Stomach (tissue), 9 donors: ENCODE measurements around the gene WWP2. TPM values are rescaled to one million over a fixed set of nuclear protein-coding genes. Genes with fewer than 3 reads are reported as not detected.

Experiments
- DNase-seq, 2 donors: peaks; one replicate each; pipeline versions ENCODE4 v3.0.0 to v3.0.0-alpha.2; 2013 to 2019
- H3K27ac ChIP-seq, 5 donors: fragments of 200-600 bp in 4 of 5; sonication (generic) in 4 of 5; one replicate each; pipeline ENCODE4 v1.5.1; 2013 to 2019; ENCODE audit warnings: mild to moderate bottlenecking in 1 of 5, moderate library complexity in 1 of 5
- H3K27me3 ChIP-seq, 3 donors: fragments of 200-600 bp; sonication (generic); one replicate each; pipeline ENCODE4 v1.5.1; 2017 to 2019; ENCODE audit warnings: mixed run types in 1 of 3
- H3K36me3 ChIP-seq, 4 donors: fragments of 200-600 bp; sonication (generic); 1 replicate in 3 of 4; 2 replicates in 1 of 4; pipeline ENCODE4 v1.5.1; 2016 to 2019
- H3K4me1 ChIP-seq, 4 donors: fragments of 200-600 bp; sonication (generic); one replicate each; pipeline ENCODE4 v1.5.1; 2016 to 2019
- H3K4me3 ChIP-seq, 4 donors: fragments of 200-600 bp; sonication (generic) in 3 of 4; one replicate each; pipeline ENCODE4 v1.5.1; 2016 to 2019; ENCODE audit warnings: mild to moderate bottlenecking in 1 of 4
- H3K9me3 ChIP-seq, 4 donors: fragments of 200-600 bp; sonication (generic); one replicate each; pipeline ENCODE4 v1.5.1; 2016 to 2019
- EP300 ChIP-seq: sonication (generic); formaldehyde crosslinking; IDR thresholded peaks from one replicate; pipeline ENCODE4 v1.6.1; 2017; ENCODE audit warnings: antibody characterized with exemption
- POLR2A ChIP-seq, 4 donors: fragments of 450-650 bp; IDR thresholded peaks; one replicate each; pipeline ENCODE4 v1.6.1; 2016; ENCODE audit warnings: antibody characterized with exemption in 4 of 4, control low read depth in 2 of 4, mild to moderate bottlenecking in 1 of 4, moderate library complexity in 1 of 4
- POLR2AphosphoS5 ChIP-seq, 3 donors: sonication (generic); formaldehyde crosslinking; IDR thresholded peaks; one replicate each; pipeline ENCODE4 v1.6.1; 2016; ENCODE audit warnings: antibody characterized with exemption in 3 of 3
- WGBS, 5 donors: extraction: QIAGEN DNeasy Blood & Tissue Kit in 3 of 5; methylation state at CpG; one replicate each; pipeline versions ENCODE4 v1.1.5 to v1.1.7; 2013 to 2018; 5-methylcytosine and 5-hydroxymethylcytosine counted together
- intact Hi-C: fragments of 100-400 bp; cut with DNase I; formaldehyde crosslinking; loops from one replicate; pipeline ENCODE4 v1.15.1; 2023; ENCODE audit warnings: low total_unique reads
- polyA plus RNA-seq, 3 donors: library from polyadenylated mRNA; stranded (reverse); fragments of 200-250 nt; gene quantifications; one replicate each; pipeline ENCODE4 v1.2.3, GENCODE V29; 2013
- total RNA-seq, 5 donors: library from RNA; depleted of rRNA; stranded (reverse); fragments of >200 nt; gene quantifications; one replicate each; pipeline versions ENCODE4 v1.1.0 to v1.2.3, GENCODE V29; 2014 to 2016
- TF ChIP-seq, protein P1 (sequence below), 7 experiments: fragments of 450-650 bp in 4 of 7; fragments of 200-600 bp in 3 of 7; sonication (generic) in 3 of 7; IDR thresholded peaks; one replicate each; pipeline ENCODE4 v1.5.1; 2016 to 2019; ENCODE audit warnings: antibody characterized with exemption in 7 of 7, control low read depth in 2 of 7, mild to moderate bottlenecking in 1 of 7
- donor health status: healthy with polysubstance abuse.
- donor health status: Bipolar disorder and iron deficiency.
- donor health status: healthy.

WWP2 gene
- total and polyA plus RNA-seq, 8 donors, result 16.0 to 442 (median 35.2) TPM

DNA sequence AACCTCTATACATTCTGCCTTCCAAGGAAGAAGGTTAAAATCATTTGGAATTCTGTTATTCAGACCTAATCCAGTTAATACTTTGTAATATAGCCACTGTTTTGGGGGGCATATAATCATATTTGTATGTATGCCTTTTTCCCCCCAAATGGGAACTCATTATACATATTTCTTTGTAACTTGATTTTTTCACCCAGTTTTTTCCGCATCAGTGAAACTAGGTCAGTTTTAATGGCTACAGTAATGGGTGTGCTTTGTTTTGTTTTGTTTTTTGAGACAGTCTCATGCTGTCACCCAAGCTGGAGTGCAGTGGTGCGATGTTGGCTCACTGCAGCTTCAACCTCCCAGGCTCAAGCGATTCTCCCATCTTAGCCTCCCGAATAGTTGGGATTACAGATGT lies 54.9 kb downstream of the WWP2 start:
- Histone ChIP-seq H3K9me3 (no peaks in the 10 kb centered on the region), H3K36me3 (peaks cover 4 to 48% (median 34%) of the 10 kb centered on the region in 4 donors), H3K27me3 (no peaks in the 10 kb centered on the region), H3K4me3 (no peak overlapping the region), H3K4me1 (peaks cover 0 to 34% (median 15%) of the 10 kb centered on the region in 4 donors), H3K27ac (no peak overlapping the region)
- TF ChIP-seq EP300 (no peak), POLR2AphosphoS5 (IDR thresholded peaks at IDR 0.05) (no peak), POLR2A (IDR thresholded peaks at IDR 0.05) (no peak)
- TF ChIP-seq, protein P1, sequence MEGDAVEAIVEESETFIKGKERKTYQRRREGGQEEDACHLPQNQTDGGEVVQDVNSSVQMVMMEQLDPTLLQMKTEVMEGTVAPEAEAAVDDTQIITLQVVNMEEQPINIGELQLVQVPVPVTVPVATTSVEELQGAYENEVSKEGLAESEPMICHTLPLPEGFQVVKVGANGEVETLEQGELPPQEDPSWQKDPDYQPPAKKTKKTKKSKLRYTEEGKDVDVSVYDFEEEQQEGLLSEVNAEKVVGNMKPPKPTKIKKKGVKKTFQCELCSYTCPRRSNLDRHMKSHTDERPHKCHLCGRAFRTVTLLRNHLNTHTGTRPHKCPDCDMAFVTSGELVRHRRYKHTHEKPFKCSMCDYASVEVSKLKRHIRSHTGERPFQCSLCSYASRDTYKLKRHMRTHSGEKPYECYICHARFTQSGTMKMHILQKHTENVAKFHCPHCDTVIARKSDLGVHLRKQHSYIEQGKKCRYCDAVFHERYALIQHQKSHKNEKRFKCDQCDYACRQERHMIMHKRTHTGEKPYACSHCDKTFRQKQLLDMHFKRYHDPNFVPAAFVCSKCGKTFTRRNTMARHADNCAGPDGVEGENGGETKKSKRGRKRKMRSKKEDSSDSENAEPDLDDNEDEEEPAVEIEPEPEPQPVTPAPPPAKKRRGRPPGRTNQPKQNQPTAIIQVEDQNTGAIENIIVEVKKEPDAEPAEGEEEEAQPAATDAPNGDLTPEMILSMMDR (IDR thresholded peaks at IDR 0.05), result no peak
- DNase-seq, result no peak
- intact Hi-C loops, result no loop called here
- 91 to 98% (median 96%) methylated on average over 4 of the region's 4 CpGs for WGBS, 5 donors

GRCh38 chr16:69818891-69819545 lies 56.9 kb downstream of the WWP2 start:
- H3K4me1 ChIP-seq, result peaks cover 8 to 51% (median 24%) of the 10 kb centered on the region in 4 donors
- H3K36me3 ChIP-seq, result peaks cover 4 to 29% (median 21%) of the 10 kb centered on the region in 4 donors
- H3K9me3 ChIP-seq, result no peaks in the 10 kb centered on the region
- no peak overlapping the region for H3K4me3 ChIP-seq
- H3K27me3 ChIP-seq, result no peaks in the 10 kb centered on the region
- intact Hi-C loops, result no loop called here
- WGBS, 5 donors, result 91 to 94% (median 92%) methylated on average over 8 of the region's 8 CpGs
- no peak for DNase-seq
- no peak overlapping the region for H3K27ac ChIP-seq
- TF ChIP-seq POLR2A (IDR thresholded peaks at IDR 0.05) (no peak), EP300 (no peak), POLR2AphosphoS5 (IDR thresholded peaks at IDR 0.05) (no peak)
- TF ChIP-seq, protein P1 (IDR thresholded peaks at IDR 0.05), result no peak

- Histone ChIP-seq H3K27ac (peak overlapping the region; percentile 62 to 74 (median 71)), H3K4me1 (peaks cover 14 to 58% (median 27%) of the 10 kb centered on the region in 4 donors), H3K36me3 (peaks cover 4 to 23% (median 18%) of the 10 kb centered on the region in 4 donors), H3K4me3 (peak overlapping the region in 2 of 4 donors; percentile 13 to 14), H3K27me3 (no peaks in the 10 kb centered on the region), H3K9me3 (no peaks in the 10 kb centered on the region)
- DNase-seq, result peak; percentile 51 to 61
- 29 to 48% (median 46%) methylated on average over 15 of the region's 15 CpGs for WGBS, 5 donors
- intact Hi-C loops, result no loop called here
- no peak for TF ChIP-seq POLR2A (IDR thresholded peaks at IDR 0.05)
- TF ChIP-seq EP300, result no peak
- no peak for TF ChIP-seq POLR2AphosphoS5 (IDR thresholded peaks at IDR 0.05)
- TF ChIP-seq, protein P1 (IDR thresholded peaks at IDR 0.05), result no peak
These were observed 58.9 kb downstream of the WWP2 start for GRCh38 chr16:69820926-69821541.

- Histone ChIP-seq H3K27me3 (no peaks in the 10 kb centered on the region), H3K9me3 (no peaks in the 10 kb centered on the region), H3K36me3 (peaks cover 4 to 22% (median 15%) of the 10 kb centered on the region in 4 donors), H3K4me3 (no peak overlapping the region), H3K4me1 (peaks cover 14 to 62% (median 28%) of the 10 kb centered on the region in 4 donors), H3K27ac (peak overlapping the region in 4 of 5 donors; percentile 1 to 74 (median 54))
- TF ChIP-seq POLR2A (IDR thresholded peaks at IDR 0.05) (no peak), POLR2AphosphoS5 (IDR thresholded peaks at IDR 0.05) (no peak), EP300 (no peak)
- TF ChIP-seq, protein P1 (IDR thresholded peaks at IDR 0.05), result no peak
- 70 to 86% (median 82%) methylated on average over 6 of the region's 6 CpGs for WGBS, 5 donors
- intact Hi-C loops, result no loop called here
- DNase-seq, result no peak
These were observed 59.7 kb downstream of the WWP2 start for GRCh38 chr16:69821844-69822173.
